Endometrial microvascular endothelial cells (primary cell): Measurements from ENCODE around the gene NAE1. TPM values are rescaled to one million over a fixed set of nuclear protein-coding genes. Genes with fewer than 3 reads are reported as not detected.

Experiments
- total RNA-seq: library from RNA; depleted of rRNA; stranded (reverse); fragments of >200 nt; gene quantifications from one replicate; pipeline ENCODE4 v1.2.3, GENCODE V29; 2015; ENCODE audit errors: inconsistent ontology term

Gene NAE1
- total RNA-seq, 1 donor from 2014 or later = 70.8 TPM

Other genes starting within 250 kb of the NAE1 start
- gene CMTM3, start 226.3 kb downstream of the NAE1 start, total RNA-seq = 94.8 TPM
- 2.5 TPM for gene CMTM4, start 134.2 kb downstream of the NAE1 start, total RNA-seq
- 93.0 TPM for gene DYNC1LI2, start 79.4 kb downstream of the NAE1 start, total RNA-seq
- not detected for gene TERB1, start 29.4 kb downstream of the NAE1 start, total RNA-seq
- not detected for gene CA7, start 13.4 kb upstream of the NAE1 start, total RNA-seq
- gene PDP2, start 49.5 kb upstream of the NAE1 start, total RNA-seq = 12.5 TPM
- gene CDH16, start 87.9 kb upstream of the NAE1 start, total RNA-seq = not detected
- 0.46 TPM for gene RRAD, start 94.6 kb upstream of the NAE1 start, total RNA-seq
- gene CIAO2B, start 103.4 kb upstream of the NAE1 start, total RNA-seq = 69.0 TPM
- 43.9 TPM for gene CES2, start 104.5 kb upstream of the NAE1 start, total RNA-seq
- not detected for gene CES3, start 130.3 kb upstream of the NAE1 start, total RNA-seq
- under 0.01 TPM for gene CES4A, start 157.6 kb upstream of the NAE1 start, total RNA-seq
- gene CBFB, start 198.2 kb upstream of the NAE1 start, total RNA-seq = 78.1 TPM